ENCODE data around the gene TANGO6.

Gene TANGO6

DNA sequence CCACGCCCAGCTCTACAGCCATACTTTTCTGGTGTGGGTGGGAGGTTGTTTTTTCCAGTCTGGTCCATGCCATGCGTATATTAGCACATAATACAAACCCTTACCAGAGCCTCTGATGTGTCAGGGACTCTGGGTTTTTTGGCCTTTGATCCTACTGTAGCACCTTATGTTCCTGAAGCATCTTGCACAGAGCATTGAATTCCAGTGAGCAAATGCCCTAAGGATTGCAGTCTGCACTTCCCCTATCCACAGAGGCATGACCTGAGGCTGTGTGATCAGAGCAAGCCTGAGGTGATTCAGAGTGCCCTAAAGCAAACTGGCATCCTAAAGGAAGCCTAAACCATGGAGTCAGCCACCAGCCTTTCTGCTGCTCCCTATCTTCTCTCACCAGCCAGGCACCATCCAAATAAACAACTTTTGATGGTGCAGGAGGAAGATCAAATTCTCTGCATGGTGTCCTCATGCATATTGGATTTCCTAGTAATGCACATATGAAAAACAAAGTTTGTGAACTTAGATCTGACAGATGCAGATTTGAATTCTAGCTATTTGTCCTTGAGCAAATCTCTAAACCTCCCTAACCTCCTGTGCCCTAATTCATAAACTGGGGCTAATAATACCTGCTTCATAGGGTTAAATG is 220.9 kb downstream of the TANGO6 start:
- no peak for DNase-seq

DNA sequence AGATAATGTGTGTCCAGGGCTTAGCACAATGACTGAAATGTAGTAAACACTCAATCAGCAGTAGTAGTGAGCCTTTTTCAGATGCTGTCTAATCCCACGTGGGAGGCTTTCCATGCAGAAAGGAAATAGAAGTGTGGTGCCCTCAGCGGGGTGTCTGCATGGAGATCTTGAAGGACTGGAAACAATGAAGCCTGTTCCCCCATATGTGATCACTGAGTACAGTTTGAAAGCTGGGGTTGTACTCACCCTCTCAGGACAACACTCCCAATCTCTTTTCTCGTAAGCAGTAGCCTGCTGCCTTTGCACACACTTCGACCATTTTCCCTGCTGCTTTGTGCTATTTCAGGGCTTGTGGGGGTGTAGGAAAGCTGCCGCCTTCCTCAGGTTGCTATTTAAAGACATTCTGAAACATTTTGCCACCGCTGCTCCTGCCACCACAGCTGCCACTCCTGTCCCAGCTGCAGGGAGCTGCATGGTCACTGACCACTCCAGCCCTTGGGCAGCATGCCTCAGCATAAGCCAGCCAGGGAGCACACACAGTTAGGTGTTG is 221.5 kb downstream of the TANGO6 start:
- peak; percentile 35 for DNase-seq

GRCh38 chr16:69069504-69069903 is 226.2 kb downstream of the TANGO6 start:
- no peak for DNase-seq

- DNase-seq = no peak
Measured at GRCh38 chr16:69071036-69071435, 227.7 kb downstream of the TANGO6 start.

- no peak for DNase-seq
Measured at GRCh38 chr16:69072640-69072974, 229.3 kb downstream of the TANGO6 start.

GRCh38 chr16:69073181-69073702 is 229.9 kb downstream of the TANGO6 start:
- no peak for DNase-seq

DNA sequence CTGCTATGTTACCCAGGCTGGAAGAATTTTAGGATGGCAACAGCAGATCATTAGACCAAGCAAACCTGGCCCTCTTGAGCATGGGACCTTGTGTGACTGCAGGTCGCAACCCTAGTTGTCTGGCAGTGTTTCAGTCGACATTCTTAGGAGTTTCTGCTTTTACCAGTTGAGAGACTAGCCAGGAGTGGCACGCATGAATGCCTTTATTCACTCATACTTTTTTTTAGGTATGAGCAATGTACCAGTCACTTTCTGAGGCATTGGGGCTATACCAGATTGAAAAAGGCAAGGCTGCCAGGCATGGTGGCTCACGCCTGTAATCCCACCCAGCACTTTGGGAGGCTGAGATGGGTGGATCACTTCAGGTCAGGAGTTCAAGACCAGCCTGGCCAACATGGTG is 233.9 kb downstream of the TANGO6 start:
- DNase-seq = no peak

GRCh38 chr16:69078073-69078472 is 234.7 kb downstream of the TANGO6 start:
- no peak for DNase-seq

DNA sequence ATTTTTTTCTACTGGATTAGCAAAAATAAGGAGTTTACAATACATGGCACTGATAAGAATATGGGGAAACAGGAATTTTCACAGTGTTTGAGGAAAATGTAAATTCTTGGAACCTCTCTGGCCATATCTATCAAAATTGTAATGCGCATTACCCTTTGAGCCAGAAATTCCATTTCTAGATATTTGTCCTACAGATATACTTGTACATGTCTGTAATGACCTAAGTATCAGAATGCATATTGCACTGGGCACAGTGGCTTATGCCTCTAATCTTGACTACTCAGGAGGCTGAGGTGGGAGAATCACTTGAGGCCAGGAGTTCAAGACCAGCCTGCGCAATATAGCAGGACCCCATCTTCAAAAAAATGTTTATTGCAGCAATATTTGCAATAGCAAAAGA is 236.4 kb downstream of the TANGO6 start:
- no peak for DNase-seq

GRCh38 chr16:69083306-69083941 is 240.1 kb downstream of the TANGO6 start:
- no peak for DNase-seq

DNA sequence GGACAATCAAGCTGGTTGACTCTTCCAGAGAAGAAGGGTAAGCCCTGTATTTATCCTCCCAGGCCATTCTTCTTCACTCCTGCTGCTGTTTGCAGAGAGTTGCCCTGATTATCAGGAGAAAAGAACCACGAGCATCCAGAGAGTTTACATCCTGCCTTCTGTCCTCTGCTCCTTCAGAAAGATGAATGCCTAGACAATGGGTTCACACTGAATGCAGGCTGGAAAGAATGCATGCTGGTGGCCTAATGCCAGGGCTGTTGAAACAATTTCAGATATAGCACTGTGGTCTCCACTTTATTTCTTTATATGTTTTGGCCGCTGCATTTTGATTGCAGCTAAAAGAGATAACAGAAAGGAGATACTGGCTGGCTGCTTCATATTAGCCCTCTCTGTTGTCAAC is 241.0 kb downstream of the TANGO6 start:
- DNase-seq = no peak

GRCh38 chr16:69085032-69085695 is 241.8 kb downstream of the TANGO6 start:
- DNase-seq = no peak

DNA sequence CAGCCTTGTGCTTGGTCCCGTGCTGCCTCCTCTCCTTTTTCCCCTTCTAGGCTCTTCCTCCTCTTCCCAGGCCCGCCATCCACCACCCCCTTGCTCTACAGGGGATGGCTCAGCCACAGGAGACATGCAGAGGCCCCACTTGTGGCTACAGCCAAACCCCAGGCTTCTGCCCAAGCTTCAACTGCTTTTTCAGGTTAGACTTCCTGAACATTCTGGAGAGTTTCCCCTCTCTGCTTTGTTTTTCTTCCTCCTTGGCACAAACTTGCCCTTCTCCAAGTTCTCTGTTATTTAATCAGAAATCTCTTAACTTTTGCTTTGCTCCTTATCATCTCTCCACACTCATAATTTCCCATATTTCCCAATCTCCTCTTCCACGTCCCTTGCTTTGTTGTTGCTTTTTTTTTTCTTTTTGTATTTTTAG is 243.8 kb downstream of the TANGO6 start:
- DNase-seq = no peak

DNA sequence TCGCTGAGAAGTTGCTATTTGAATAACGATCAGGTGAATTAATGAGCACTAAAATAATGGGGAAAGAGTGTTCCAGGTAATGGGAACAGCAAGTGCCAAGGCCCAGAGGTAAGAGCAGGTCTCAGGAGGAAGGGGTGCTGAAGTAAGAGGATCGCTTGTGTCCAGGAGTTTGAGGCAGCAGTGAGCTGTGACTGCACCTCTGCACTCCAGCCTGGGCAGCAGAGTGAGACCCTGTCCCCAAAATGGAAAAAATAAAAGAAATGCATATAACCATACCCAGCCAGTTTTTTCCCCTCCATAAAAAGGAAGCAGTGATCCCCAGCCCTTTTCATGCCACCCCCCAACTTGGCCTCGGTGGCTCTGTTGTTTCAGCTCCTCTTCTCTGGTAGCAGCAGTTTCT is 245.4 kb downstream of the TANGO6 start:
- no peak for DNase-seq

DNA sequence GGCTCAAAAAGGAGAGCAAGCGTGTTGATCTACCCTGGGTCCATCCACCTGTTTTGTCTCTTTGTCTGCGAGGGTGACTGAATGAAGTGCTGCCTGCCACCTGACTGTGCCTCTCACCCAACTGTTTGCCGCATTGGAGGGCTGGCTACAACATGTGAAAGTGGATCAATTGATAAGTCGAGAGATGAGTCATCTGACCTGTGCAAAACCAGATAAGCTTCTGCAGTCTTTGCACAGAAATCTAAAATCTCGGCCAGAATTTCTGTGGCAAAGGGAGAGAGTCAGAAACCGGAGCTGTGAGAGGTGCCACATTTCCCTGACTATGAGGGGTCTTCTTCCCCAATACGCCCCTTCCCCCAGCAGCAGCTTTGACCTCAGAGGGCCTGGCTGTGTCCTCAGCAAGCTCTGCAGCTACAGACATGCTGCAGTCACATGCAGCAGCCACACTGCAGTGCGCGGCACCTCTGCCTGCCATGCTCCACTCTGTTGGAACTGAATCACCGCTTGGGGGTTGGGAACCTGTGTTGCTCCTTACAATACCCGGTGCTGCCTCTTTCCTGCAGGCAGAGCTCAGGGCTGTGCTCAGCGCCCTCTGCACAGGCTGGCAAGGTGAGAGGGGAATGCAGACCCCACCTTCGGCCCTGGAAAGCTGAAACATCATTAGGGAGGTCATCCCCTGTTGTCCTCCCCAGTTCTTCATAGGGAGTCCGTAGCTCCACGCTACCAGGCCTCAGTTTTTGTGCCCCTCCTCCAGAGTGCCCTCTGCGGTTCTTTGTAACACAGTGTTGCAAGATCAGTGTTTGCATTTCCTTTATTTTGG is 246.0 kb downstream of the TANGO6 start:
- DNase-seq = no peak

DNA sequence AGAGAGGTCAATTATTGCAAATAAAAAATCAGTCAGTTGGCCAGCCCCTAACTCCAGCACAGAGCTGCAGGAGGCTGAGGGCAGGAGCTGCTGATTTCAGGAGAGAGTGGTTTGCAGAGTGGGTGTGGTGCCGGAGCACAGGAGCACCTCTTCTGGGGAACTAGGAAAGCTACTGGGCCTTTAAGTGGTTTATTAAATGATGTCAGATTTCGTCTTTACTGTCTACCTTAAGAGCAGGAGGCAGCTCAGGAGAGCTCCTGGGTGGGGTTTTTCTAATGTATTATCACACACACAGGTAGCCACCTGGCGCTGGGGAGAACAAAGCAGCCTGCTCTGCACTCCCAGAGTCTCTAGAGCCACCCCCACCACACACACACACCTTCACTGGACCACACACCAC is 250.6 kb downstream of the TANGO6 start:
- DNase-seq = no peak

DNA sequence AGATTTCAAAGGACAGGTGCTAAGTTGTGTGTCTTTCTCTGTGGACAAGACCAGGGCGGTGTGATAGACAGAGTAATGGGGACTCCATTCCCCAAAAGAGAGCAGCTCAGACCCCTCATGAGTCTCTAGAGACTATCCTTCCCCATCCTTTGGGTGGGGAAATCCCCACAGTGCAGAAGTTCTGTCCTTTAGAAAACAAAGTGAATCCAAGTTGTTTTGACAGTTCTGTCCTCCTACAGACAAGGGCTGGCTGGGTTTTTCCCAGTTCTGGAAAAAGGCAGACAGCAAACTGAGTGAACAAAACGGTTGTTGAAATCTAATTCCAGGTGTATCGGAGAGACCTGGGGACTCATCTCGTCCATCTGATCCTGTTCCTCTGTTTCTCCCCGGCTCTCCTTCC is 251.2 kb downstream of the TANGO6 start:
- DNase-seq = no peak

DNA sequence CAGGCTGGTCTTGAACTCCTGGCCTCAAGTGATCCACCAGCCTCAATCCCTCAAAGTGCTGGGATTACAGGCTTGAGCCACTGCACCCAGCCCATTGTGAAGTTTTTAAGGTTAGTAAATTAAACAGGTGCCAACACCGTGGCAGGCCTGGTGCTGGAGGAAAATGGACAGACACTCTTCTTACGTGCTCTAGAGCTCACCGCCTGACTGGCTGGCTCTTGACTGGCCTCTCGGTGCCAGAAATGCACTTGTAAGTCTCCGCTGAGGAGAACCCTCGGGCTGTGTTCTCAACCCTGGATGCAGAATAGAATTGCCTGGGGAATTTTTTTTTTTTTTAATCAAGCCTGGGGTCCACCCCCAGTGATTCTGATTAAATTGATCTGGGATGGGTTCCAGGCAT is 251.9 kb downstream of the TANGO6 start:
- no peak for DNase-seq

GRCh38 chr16:69100071-69100691 is 256.9 kb downstream of the TANGO6 start:
- DNase-seq = no peak

DNA sequence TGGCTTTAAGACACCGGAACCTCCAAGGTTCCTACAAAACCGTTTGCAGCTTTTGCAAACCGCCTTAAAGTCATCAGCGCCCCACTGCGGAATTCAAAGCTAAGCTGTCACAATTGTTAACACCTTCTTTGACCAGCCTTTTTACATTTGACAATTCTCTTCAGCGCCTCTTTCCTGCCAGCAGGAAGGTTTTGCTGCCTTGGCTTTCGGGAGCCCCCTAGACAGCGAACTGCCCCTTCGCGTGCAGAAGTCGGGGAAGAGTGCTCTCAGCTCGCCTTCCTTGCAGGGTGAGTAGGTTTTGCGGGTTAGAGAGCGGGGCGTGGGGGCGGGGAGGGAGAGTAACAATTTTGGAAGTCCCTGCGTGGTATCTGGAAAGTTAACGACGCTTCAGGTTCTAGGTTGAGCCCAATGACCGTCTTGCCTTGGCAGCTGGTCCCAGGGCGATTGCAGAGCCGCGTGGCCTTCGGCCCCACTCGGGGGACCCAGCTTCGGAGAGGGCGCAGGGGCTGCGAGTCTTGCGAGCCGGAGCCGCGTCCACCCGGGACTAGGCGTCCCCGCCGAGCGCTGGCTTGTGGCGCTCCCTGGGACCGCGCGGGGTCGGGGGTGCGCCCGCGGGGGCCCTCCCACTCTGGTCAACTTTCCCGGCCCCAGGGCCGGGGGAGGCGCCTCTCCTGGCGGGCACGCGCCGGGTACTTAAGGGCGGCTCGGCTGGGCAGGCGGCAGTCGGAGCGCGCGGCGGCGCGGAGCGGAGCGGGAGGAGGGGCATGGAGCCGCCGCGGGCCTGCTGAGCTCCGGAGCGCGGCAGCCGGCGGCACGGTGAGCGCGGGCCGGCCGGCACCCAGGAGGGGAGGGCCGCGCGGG is 262.4 kb downstream of the TANGO6 start, which contains the start of gene HAS3:
Gene HAS3, plus strand, starts transcription at position 153 of the 861 bp plus-strand sequence. CDS start 3,743 bp downstream, outside the sequence.
- DNase-seq = peak; percentile 64
